SK-N-SH (cell line): ENCODE measurements around the gene ACVR1B. TPM values are rescaled to one million over a fixed set of nuclear protein-coding genes. Genes with fewer than 3 reads are reported as not detected.

ENCODE experiments used
- CTCF ChIA-PET: fragments of 300-600, 350-600 bp; formaldehyde crosslinking; extraction: SDS; loops from one replicate; lab custom pipeline; 2021; lab: Yijun Ruan, JAX
- POLR2A ChIA-PET: fragments of 350-600 bp; sonication (Branson Sonifier 250); formaldehyde crosslinking; extraction: SDS; loops from one replicate; lab custom pipeline; 2020; ENCODE audit warnings: antibody characterized with exemption, inconsistent platforms; lab: Yijun Ruan, JAX
- DNase-seq: peaks from one replicate; pipeline ENCODE4 v3.0.0; 2012
- H2AFZ ChIP-seq: fragments of 200-600 bp; sonication (generic); 2 replicates; pipeline ENCODE4 v1.8.1; 2016; ENCODE audit warnings: antibody characterized with exemption, mild to moderate bottlenecking, low read depth
- H3F3A ChIP-seq: fragments of 200-600 bp; sonication (generic); replicated peaks from 2 replicates; pipeline ENCODE3; 2016; ENCODE audit warnings: antibody characterized with exemption, mild to moderate bottlenecking; ENCODE audit not compliant: insufficient read depth
- H3K27ac ChIP-seq, 2 experiments: fragments of 200-500 bp in 1 of 2; fragments of 200-600 bp in 1 of 2; sonication (Bioruptor generic) in 1 of 2; sonication (generic), shearing (Covaris generic) in 1 of 2; 2 replicates each; pipeline versions ENCODE4 v1.5.1 to v1.6.1; 2014 to 2016; ENCODE audit warnings: low read depth in 2 of 2, inconsistent platforms in 1 of 2, low read length in 1 of 2, mild to moderate bottlenecking in 1 of 2, mixed read lengths in 1 of 2
- H3K27me3 ChIP-seq: fragments of 200-600 bp; sonication (generic), shearing (Covaris generic); 2 replicates; pipeline ENCODE4 v1.6.1; 2016; ENCODE audit warnings: mixed run types; ENCODE audit not compliant: insufficient read depth
- H3K36me3 ChIP-seq, 2 experiments: fragments of 200-500 bp in 1 of 2; fragments of 200-600 bp in 1 of 2; sonication (Bioruptor generic) in 1 of 2; sonication (generic) in 1 of 2; replicated peaks in 1 of 2; 2 replicates each; pipeline versions ENCODE3 to v1.5.1; 2014 to 2016; ENCODE audit warnings: low read length in 1 of 2, mild to moderate bottlenecking in 1 of 2; ENCODE audit not compliant: insufficient read depth in 2 of 2, control insufficient read depth in 1 of 2
- H3K4me1 ChIP-seq, 2 experiments: fragments of 200-500 bp in 1 of 2; fragments of 200-600 bp in 1 of 2; sonication (Bioruptor generic) in 1 of 2; sonication (generic), shearing (Covaris generic) in 1 of 2; 2 replicates each; pipeline versions ENCODE4 v1.5.1 to v1.6.1; 2014 to 2016; ENCODE audit warnings: low read depth in 1 of 2, low read length in 1 of 2, mixed run types in 1 of 2; ENCODE audit not compliant: insufficient read depth in 2 of 2, control insufficient read depth in 1 of 2
- H3K4me2 ChIP-seq: fragments of 200-600 bp; sonication (generic), shearing (Covaris generic); 2 replicates; pipeline ENCODE4 v1.6.1; 2017; ENCODE audit warnings: mixed run types
- H3K4me3 ChIP-seq, 2 experiments: fragments of 200-500 bp in 1 of 2; fragments of 200-600 bp in 1 of 2; sonication (Bioruptor generic) in 1 of 2; sonication (generic), shearing (Covaris generic) in 1 of 2; 2 replicates each; pipeline versions ENCODE4 v1.5.1 to v1.8.1; 2014 to 2016; ENCODE audit warnings: low read depth in 2 of 2, inconsistent platforms in 1 of 2, low read length in 1 of 2, mild to moderate bottlenecking in 1 of 2, mixed read lengths in 1 of 2, moderate library complexity in 1 of 2
- H3K79me2 ChIP-seq: fragments of 200-600 bp; sonication (generic); 2 replicates; pipeline ENCODE4 v1.8.1; 2017; ENCODE audit warnings: mild to moderate bottlenecking; ENCODE audit not compliant: insufficient read depth
- H3K9ac ChIP-seq: fragments of 200-600 bp; sonication (generic); 2 replicates; pipeline ENCODE4 v1.6.1; 2017; ENCODE audit warnings: mixed run types
- H3K9me2 ChIP-seq: fragments of 200-600 bp; sonication (generic); 2 replicates; pipeline ENCODE4 v1.6.1; 2017; ENCODE audit warnings: mixed run types
- H3K9me3 ChIP-seq: fragments of 200-600 bp; sonication (generic); 2 replicates; pipeline ENCODE4 v1.6.1; 2017; ENCODE audit warnings: mixed run types, mild to moderate bottlenecking, moderate library complexity
- H4K20me1 ChIP-seq: fragments of 200-600 bp; sonication (generic); 2 replicates; pipeline ENCODE4 v1.6.1; 2017; ENCODE audit warnings: mild to moderate bottlenecking, mixed run types; ENCODE audit not compliant: insufficient read depth
- CHD2 ChIP-seq: fragments of 150-350 bp; IDR thresholded peaks from 2 replicates; pipeline ENCODE4 v1.6.1; 2018; ENCODE audit warnings: low read length; ENCODE audit not compliant: partially characterized antibody
- CTCF ChIP-seq: fragments of 200-600 bp; sonication (generic); IDR thresholded peaks from 2 replicates; pipeline ENCODE4 v1.6.1; 2017; ENCODE audit warnings: antibody characterized with exemption, mild to moderate bottlenecking, moderate library complexity
- FOXM1 ChIP-seq: IDR thresholded peaks from 2 replicates; pipeline ENCODE4 v1.4.0; 2012; ENCODE audit warnings: low read depth, mild to moderate bottlenecking
- JUND ChIP-seq: IDR thresholded peaks from 2 replicates; pipeline ENCODE4 v1.4.0; 2012
- PBX3 ChIP-seq: IDR thresholded peaks from 2 replicates; pipeline ENCODE4; 2012
- RAD21 ChIP-seq: IDR thresholded peaks from 2 replicates; pipeline ENCODE4 v1.6.1; 2012; ENCODE audit warnings: mild to moderate bottlenecking, low read length
- SMC3 ChIP-seq: IDR thresholded peaks from 2 replicates; pipeline ENCODE4 v1.6.1; 2012; ENCODE audit warnings: low read depth, low read length, improper control_type of control experiment
- WGBS: methylation state at CpG from one replicate; pipeline ENCODE4 v1.1.6; 2017; ENCODE audit warnings: low lambda C conversion rate; 5-methylcytosine and 5-hydroxymethylcytosine counted together
- polyA plus RNA-seq, 3 experiments: library from polyadenylated mRNA; depleted of rRNA; stranded (reverse); fragments of >200 nt; gene quantifications; 2 replicates each; pipeline ENCODE4 v1.2.3, GENCODE V29; 2012

ACVR1B gene
- polyA plus RNA-seq, 1 of the 3 experiments (the other 2 are of a cell fraction): 12.1 TPM

GRCh38 chr12:52004042-52004648, 52.6 kb downstream of the ACVR1B start:
- ChIA-PET POLR2A (interaction anchor here (0.6 to 1.5 kb wide), 3 partner anchors 16 to 46 kb away, joined by 3 to 6 read pairs (median 4); no protein-coding TSS in a partner anchor), CTCF (interaction anchor here (0.6 to 13.1 kb wide), 24 partner anchors 10 to 369 kb away, joined by 3 to 526 read pairs (median 4); partner anchors contain the start of gene ANKRD33)
- no peaks in the 10 kb centered on the region for H3K79me2 ChIP-seq
- H3K9ac ChIP-seq: no peak overlapping the region
- H3K4me3 ChIP-seq: no peak overlapping the region
- H3K27ac ChIP-seq: no peak overlapping the region
- H3K9me2 ChIP-seq: no peaks in the 10 kb centered on the region
- H2AFZ ChIP-seq: no peak overlapping the region
- peaks cover 0 to 2% of the 10 kb centered on the region in 2 experiments for H3K36me3 ChIP-seq
- 79% methylated on average over 5 of the region's 5 CpGs for WGBS
- H3F3A ChIP-seq: peaks cover 5% of the 10 kb centered on the region
- no peaks in the 10 kb centered on the region for H3K9me3 ChIP-seq
- H3K4me1 ChIP-seq: peaks cover 0 to 15% of the 10 kb centered on the region in 2 experiments; a peak in 1 of 4 replicates
- no peaks in the 10 kb centered on the region for H4K20me1 ChIP-seq
- H3K4me2 ChIP-seq: no peak overlapping the region
- TF ChIP-seq CTCF (peak; percentile 73), RAD21 (peak; percentile 79), SMC3 (peak; percentile 86), PBX3 (no peak)
- H3K27me3 ChIP-seq: no peaks in the 10 kb centered on the region
- DNase-seq: peak; percentile 67

- POLR2A ChIA-PET: interaction anchor here (1.4 kb wide), 1 partner anchor 15 kb away, joined by 6 read pairs; no protein-coding TSS in a partner anchor
- H3K9me2 ChIP-seq: no peaks in the 10 kb centered on the region
- peaks cover 5% of the 10 kb centered on the region for H3F3A ChIP-seq
- H3K36me3 ChIP-seq: no peaks in the 10 kb centered on the region
- H3K9me3 ChIP-seq: no peaks in the 10 kb centered on the region
- no peaks in the 10 kb centered on the region for H3K27me3 ChIP-seq
- no peak for DNase-seq
- no peak overlapping the region for H3K4me2 ChIP-seq
- no peak overlapping the region for H3K4me3 ChIP-seq
- no peak overlapping the region for H2AFZ ChIP-seq
- H4K20me1 ChIP-seq: no peaks in the 10 kb centered on the region
- no peak overlapping the region for H3K9ac ChIP-seq
- WGBS: 90% methylated on average over 10 of the region's 10 CpGs
- TF ChIP-seq JUND (no peak), CHD2 (no peak), RAD21 (no peak), FOXM1 (no peak), CTCF (no peak)
- TF ChIP-seq, all 33 proteins: peak for 0
- H3K4me1 ChIP-seq: peaks cover 0 to 22% of the 10 kb centered on the region in 2 experiments; a peak in 1 of 4 replicates
- CTCF ChIA-PET: interaction anchor here (1.1 to 13.1 kb wide), 8 partner anchors 10 to 117 kb away, joined by 3 to 526 read pairs (median 10); no protein-coding TSS in a partner anchor
- no peak overlapping the region for H3K27ac ChIP-seq
- H3K79me2 ChIP-seq: no peaks in the 10 kb centered on the region
These were observed 53.9 kb downstream of the ACVR1B start for GRCh38 chr12:52005218-52005902.
